Measurements from ENCODE around the gene PMM1.
A peak's percentile ranks its signal among the peaks of the same experiment; 100 is the strongest.
"Not testable (repeated sequence)": the region's sequence is repeated elsewhere in the genome, so short reads cannot be mapped to it uniquely, and the experiment has no call there.

PMM1 gene

DNA sequence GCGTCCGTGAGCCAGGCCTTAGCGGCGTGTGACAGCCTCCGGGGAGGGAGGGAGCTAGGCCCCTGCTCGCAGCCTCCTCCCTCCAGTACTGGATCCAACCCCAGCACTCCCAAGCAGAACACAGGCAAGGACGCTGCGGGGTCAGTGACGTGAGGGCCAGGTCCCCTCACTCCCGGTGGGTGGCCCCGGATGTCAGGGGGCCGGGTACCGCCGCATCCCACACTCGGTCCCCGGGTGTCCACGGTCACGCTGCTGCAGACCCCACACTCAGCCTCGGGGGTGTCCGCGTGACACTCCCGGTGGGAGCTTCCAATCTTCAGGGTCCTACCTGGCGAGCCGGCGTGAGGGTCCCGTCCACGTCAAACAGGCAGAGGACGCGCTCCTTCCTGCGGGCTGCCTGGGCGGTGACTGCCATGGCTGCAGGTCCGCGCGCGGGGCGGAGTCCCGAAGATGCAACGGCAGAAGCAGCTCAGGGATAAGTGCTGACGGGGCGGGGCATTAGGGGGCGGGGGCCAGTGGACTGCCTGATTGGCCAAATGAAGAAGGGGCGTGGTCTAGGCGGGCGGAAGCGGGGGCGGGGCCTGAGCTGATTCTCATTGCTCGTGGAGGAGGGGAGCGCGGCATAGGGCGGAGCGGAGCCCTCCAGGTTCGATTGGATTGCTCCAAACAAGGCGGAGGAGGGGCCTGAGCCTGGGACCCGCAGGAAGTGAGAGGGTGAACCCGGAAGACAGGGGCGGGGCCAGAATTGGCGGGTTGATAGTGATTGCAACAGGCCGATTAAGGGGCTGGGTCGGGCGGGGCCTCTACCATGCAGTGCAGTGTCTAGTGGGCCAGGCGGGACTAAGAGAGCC lies at the start of gene PMM1:
TSS of gene PMM1 (minus strand) at position 450 of the 851 bp plus-strand sequence. CDS start at position 415, 35 bp downstream.
- DNase-seq (ENCODE audit: low read depth in 3 of 3, low spot score in 1 of 3): peak; percentile 100

DNA sequence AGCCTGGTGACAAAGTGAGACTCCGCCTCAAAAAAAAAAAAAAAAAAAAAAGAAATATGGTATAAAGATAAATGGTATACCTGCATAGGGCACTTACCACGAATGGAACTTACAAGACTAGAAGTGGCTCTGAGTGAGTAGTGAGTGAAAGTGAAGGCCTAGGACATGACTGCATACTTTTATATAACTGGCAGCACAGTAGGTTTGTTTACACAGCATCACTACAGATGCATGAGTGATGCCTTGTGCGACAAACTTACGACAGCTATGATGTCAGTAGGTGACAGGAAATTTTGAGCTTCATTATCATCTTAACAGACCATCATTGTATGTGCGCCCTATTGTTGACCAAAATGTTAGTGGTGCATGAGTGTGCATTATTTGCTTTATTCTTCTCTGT lies 49.1 kb upstream of the PMM1 start:
- no peak for DNase-seq (ENCODE audit: low read depth in 3 of 3, low spot score in 1 of 3)

DNA sequence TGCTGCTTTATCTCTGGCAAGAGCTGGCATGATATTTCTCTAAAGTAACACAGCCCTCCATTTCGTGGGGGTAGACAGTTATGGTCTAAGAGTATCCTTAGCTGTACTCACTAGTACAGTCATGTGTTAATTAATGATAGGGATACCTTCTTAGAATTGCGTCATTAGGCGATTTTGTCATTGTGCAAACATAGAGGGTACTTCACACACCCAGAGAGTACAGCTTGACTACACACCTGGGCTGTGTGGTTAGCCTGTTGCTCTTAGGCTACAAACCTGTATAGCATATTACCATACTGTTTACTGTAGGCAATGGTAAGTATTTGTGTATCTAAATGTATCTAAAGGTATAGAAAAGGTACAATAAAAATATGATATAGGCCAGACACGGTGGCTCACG lies 48.5 kb upstream of the PMM1 start:
- DNase-seq (ENCODE audit: low read depth in 3 of 3, low spot score in 1 of 3): no peak

DNA sequence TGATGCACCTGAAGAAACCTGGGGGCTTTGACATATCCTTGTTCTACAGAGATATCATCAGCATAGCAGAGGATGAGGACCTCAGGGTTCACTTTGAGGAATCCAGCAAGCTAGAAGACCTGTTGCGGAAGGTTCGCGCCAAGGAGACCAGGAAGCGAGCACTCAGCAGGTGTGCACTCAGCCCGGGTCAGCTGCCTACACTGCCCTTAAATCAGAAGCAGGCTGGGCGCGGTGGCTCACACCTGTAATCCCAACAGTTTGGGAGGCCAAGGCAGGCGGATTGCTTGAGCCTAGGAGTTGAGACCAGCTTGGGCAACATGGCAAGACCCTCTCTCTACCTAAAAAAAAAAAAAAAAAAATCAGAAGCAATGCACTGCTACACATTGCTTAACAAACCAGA lies 48.0 kb upstream of the PMM1 start:
- DNase-seq (ENCODE audit: low read depth in 3 of 3, low spot score in 1 of 3): not testable (repeated sequence)

DNA sequence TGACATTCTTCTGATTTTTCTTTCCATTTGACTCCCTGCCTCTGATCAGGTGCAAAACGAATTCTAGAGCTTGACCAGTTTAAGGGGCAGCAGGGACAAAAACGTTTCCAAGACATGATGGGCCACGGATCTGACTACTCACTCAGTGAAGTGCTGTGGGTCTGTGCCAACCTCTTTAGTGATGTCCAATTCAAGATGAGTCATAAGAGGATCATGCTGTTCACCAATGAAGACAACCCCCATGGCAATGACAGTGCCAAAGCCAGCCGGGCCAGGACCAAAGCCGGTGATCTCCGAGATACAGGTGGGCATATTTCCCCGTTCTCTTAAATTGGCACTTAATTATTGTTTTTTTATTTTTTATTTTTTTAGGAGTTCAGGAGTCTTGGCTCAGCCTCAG lies 46.8 kb upstream of the PMM1 start:
- DNase-seq (ENCODE audit: low read depth in 3 of 3, low spot score in 1 of 3): no peak

DNA sequence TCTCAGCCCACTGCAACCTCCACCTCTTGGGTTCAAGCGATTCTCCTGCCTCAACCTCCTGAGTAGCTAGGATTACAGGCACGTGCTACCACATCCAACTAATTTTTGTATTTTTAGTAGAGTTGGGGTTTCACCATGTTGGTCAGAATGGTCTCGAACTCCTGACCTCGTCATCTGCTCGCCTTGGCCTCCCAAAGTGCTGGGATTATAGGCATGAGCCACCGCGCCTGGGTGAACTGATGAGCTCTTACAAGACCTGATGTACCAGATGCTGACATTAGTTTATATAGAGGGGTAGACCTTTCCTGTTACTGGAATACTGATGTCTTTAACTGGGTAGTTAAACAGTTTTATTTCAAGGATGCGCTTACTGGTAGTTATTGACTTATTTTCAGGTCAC lies 45.0 kb upstream of the PMM1 start:
- DNase-seq (ENCODE audit: low read depth in 3 of 3, low spot score in 1 of 3): not testable (repeated sequence)

DNA sequence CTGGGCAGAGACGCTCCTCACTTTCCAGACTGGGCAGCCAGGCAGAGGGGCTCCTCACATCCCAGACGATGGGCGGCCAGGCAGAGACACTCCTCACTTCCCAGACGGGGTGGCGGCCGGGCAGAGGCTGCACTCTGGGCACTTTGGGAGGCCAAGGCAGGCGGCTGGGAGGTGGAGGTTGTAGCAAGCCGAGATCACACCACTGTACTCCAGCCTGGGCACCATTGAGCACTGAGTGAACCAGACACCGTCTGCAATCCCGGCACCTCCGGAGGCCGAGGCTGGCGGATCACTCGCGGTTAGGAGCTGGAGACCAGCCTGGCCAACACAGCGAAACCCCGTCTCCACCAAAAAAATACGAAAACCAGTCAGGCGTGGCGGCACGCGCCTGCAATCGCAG lies 42.0 kb upstream of the PMM1 start:
- DNase-seq (ENCODE audit: low read depth in 3 of 3, low spot score in 1 of 3): not testable (repeated sequence)

DNA sequence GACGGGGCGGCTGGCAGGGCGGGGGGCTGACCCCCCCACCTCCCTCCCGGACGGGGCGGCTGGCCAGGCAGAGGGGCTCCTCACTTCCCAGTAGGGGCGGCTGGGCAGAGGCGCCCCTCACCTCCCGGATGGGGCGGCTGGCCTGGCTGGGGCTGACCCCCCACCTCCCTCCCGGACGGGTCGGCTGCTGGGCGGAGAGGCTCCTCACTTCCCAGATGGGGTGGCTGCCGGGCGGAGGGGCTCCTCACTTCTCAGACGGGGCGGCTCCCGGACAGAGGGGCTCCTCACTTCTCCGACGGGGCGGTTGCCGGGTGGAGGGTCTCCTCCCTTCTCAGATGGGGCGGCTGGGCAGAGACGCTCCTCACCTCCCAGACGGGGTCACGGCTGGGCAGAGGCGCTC lies 41.5 kb upstream of the PMM1 start:
- DNase-seq (ENCODE audit: low read depth in 3 of 3, low spot score in 1 of 3): not testable (repeated sequence)

DNA sequence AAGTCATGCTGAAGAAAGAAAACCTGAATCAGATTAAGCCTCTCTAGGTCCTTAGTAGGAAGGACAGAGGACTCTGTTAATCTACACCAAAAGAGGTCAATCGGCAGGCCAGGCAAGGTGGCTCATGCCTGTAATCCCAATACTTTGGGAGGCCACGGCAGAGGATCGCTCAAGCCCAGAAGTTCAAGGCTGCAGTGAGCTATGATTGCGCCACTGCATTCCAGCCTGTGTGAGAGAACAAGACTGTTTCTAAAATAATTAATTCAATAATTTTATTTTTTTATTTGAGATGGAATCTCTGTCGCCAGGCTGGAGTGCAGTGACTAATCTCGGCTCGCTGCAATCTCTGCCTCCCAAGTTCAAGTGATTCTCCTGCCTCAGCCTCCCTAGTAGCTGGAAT lies 35.9 kb upstream of the PMM1 start:
- no peak for DNase-seq (ENCODE audit: low read depth in 3 of 3, low spot score in 1 of 3)

GRCh38 chr22:41621911-41622179 lies 32.2 kb upstream of the PMM1 start:
- no peak for DNase-seq (ENCODE audit: low read depth in 3 of 3, low spot score in 1 of 3)

DNA sequence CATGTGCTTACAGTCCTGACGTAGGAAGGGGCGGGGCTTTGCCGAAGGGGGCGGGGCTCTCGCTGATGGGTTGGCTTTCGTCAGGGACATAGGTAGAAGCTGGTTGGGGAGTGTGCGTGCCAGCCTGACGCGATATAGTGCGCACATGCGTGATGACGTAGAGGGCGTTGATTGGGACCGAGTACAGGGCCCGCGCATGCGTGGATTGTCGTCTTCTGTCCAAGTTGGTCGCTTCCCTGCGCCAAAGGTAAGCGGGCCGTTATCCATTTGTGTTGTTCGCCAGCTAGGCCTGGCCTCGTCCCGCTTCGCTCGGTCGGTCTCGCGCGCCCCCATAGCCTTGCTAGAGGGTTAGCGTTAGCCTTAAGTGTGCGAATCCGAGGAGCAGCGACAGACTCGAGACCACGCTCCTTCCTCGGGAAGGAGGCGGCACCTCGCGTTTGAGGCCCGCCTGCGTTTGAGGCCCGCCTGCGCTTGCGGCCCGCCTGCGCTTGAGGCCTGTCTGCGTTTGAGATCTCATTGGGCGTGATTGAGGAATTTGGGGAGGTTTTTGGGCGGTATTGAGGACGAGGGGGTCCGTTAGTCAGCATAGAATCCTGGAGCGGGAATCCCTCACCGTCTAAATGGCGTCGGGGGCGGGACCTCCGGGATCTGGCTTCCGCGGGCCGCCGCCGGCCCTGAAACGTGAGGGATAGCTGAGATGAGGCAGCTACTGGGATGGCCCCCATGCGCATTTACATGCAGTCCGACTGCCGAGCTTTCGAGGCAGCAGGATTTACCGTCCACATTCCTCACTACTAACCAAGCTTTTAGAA lies 31.7 kb upstream of the PMM1 start, which contains the start of gene XRCC6:
TSS of gene XRCC6 (plus strand) at position 197 of the 812 bp plus-strand sequence. CDS start 710 bp downstream, outside the sequence.
- peak; percentile 100 for DNase-seq (ENCODE audit: low read depth in 3 of 3, low spot score in 1 of 3)

- DNase-seq (ENCODE audit: low read depth in 3 of 3, low spot score in 1 of 3): peak in 1 of 3 donors; percentile 0
Measured at GRCh38 chr22:41620589-41621098, 31.0 kb upstream of the PMM1 start, which contains the start of gene DESI1. Gene DESI1 (minus strand): TSS chr22:41621043. CDS start chr22:41620839, 204 bp downstream.

DNA sequence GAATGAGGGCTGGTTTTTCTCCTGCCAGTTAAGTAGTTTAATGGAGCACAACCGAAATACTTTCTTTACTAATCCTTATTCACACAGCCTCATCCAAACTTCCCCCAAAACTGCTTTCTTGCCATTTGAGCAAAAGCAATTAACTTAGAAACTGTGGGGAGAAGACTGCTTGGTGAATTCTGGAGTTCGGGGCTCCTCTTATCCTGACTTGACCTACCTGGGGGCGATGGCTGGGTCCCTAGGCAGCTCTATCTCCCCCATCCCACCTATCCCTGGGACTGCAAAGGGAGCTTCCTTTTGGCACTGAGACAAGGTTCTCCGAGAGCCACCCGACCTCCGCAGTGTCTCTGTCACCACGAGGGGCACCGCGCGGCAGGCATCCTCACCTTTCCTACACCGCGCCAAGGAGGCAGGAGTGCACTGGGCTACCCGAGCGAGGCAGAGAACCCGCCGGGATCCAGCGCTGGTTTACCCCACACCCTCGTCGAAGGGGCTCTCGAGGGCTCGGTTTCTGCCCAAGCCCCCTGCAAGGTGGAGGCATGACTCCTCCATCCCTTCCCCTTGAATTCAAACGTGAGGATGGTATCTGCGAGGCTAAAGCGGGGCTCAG lies 30.4 kb upstream of the PMM1 start:
- peak in 2 of 3 donors; percentile 8 to 35 for DNase-seq (ENCODE audit: low read depth in 3 of 3, low spot score in 1 of 3)

GRCh38 chr22:41613456-41613855 lies 23.8 kb upstream of the PMM1 start:
- DNase-seq (ENCODE audit: low read depth in 3 of 3, low spot score in 1 of 3): no peak

DNA sequence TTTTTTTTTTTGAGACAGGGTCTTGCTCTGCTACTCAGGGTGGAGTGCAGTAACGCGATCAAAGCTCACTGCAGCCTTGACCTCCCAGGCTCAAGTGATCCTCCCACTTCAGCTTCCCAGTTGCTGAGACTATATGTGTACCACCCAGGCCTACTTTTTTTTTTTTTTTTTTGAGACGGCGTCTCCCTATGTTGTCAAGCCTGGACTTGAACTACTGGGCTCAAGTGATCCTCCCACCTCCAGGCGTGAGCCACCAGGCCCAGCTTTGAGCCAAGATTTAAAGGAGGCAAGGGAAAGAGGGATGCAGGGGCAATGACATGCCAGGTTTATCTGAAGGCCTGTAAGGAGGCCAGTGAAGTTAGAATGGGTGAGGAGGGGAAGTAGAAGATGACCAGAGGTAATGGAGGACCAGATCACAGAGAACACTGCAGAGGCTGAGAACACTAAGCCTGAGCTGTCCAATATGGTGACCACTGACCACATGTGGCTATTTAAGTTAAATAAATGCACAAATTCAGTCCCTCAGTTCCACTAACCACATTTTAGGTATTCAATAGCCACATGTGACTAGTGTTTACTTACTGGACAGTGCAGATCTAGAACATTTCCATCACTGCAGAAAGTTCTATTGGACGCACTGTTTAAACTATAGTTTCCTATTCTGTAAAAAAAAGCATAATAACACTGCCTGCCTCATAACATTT lies 23.1 kb upstream of the PMM1 start:
- DNase-seq (ENCODE audit: low read depth in 3 of 3, low spot score in 1 of 3): no peak

DNA sequence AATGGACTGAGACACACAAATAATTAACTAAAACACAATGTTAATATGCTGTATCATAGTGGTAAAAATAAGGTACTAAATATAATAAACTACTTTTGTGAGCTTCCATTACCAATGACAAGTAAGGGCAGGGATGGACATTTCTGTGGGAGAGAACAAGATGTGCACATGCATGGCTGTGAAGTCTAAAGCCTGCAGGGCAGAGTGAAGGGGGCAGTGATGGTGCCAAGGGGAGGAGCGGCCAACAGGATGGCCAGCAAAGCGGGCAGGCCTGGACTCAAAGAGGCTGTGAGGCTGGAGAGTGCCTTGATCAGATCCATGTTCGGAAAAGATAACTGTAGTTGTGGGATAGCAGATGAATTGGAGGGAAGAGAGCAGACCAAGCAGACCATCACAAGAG lies 18.7 kb upstream of the PMM1 start:
- no peak for DNase-seq (ENCODE audit: low read depth in 3 of 3, low spot score in 1 of 3)

DNA sequence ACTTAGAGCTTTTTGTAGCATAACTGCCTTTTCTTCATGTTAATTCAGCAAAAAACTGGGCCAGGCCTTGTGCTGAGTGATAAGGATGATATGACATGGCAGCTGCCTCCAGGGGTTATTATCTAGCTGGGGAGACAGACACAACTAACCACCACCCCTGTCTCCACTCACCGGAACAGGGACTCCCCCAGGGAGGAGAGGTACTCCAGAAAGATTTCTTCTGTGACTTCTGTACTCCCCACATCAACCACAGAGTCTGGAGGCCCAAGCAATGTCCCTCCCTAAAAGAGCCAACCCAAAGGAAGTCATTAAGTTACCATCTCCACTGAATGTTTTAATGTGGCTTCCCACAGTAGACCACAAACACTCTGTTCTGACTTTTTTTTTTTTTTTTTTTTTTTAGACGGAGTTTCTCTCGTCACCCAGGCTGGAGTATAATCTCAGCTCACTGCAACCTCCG lies 14.3 kb upstream of the PMM1 start:
- DNase-seq (ENCODE audit: low read depth in 3 of 3, low spot score in 1 of 3): no peak

- no peak for DNase-seq (ENCODE audit: low read depth in 3 of 3, low spot score in 1 of 3)
Measured at GRCh38 chr22:41600976-41601375, 11.3 kb upstream of the PMM1 start.

DNA sequence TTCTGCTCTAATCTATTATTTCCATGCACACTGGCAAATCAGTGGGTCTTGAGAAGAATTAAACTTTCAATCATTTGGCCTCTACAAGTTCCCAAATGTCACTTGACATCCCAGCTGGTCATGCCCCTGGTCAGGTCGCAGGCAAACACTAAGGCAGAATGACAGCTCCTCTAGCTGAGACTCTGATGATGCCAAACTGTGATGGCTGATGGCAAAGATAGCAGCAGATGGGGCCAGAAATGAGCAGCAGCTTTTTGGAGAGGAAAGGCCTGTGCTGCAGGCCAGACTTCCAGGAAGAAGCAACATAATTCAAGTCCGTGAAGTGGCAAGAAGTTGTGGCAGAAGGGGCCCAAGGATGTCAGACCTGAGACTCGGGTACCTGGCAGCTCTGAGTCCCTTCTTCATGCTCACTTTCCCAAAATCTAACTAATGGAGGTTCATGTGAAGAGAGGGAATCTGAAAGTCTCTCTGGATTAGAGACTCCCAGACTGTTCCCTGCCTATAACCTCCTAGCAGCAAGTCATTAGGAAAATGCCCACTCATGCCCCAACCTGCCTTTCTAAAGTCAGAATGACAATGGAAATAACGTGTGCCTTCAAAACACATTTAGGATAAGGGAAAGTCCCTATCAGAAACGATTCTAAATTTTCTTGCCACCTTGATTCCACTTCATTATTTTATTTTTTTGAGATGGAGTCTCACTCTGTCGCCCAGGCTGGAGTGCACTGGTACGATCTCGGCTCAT lies 9.4 kb upstream of the PMM1 start:
- no peak for DNase-seq (ENCODE audit: low read depth in 3 of 3, low spot score in 1 of 3)

DNA sequence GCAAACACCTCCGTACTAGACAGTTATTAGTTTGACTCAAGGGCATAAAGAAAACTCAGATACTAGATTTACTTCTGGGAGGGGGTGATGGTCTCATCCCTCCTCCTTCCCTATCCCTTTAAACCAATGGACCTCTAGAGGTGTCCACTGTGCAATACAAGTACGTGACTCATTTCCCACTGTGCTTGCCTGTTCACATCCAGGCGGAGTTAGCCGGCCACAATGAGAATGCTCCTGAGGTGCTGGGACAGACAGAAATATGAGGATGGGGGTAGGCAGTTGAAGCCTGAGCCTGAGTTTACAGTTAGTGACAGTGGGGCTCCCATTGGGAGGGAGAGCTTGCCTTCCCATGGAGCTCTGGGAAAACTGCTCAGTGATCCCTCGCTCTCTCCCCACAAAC lies 8.4 kb upstream of the PMM1 start:
- no peak for DNase-seq (ENCODE audit: low read depth in 3 of 3, low spot score in 1 of 3)
